Measurements from ENCODE around the gene ANO4.
"Not testable (repeated sequence)": the region's sequence is repeated elsewhere in the genome, so short reads cannot be mapped to it uniquely, and the experiment has no call there.

ANO4 gene

GRCh38 chr12:101042211-101042610, 247.6 kb downstream of the ANO4 start:
- Mint-ChIP-seq H3K27me3 (no peaks in the 10 kb centered on the region), H3K4me1 (no peaks in the 10 kb centered on the region), H3K27ac (no peak overlapping the region), H3K9me3 (no peaks in the 10 kb centered on the region), H3K4me3 (no peak overlapping the region)
- ATAC-seq (no peak), DNase-seq (no peak)

GRCh38 chr12:101044512-101045059, 250.0 kb downstream of the ANO4 start:
- ATAC-seq (no peak), DNase-seq (no peak)
- H3K27ac Mint-ChIP-seq = no peak overlapping the region
- peaks cover 0 to under 1% of the 10 kb centered on the region in 2 donors for H3K9me3 Mint-ChIP-seq
- no peaks in the 10 kb centered on the region for H3K27me3 Mint-ChIP-seq
- no peaks in the 10 kb centered on the region for H3K4me1 Mint-ChIP-seq
- H3K4me3 Mint-ChIP-seq = no peak overlapping the region

- no peak for ATAC-seq
- H3K9me3 Mint-ChIP-seq = peaks cover 0 to 6% of the 10 kb centered on the region in 2 donors
- no peak overlapping the region for H3K27ac Mint-ChIP-seq
- no peaks in the 10 kb centered on the region for H3K4me1 Mint-ChIP-seq
- H3K4me3 Mint-ChIP-seq = no peak overlapping the region
- no peaks in the 10 kb centered on the region for H3K27me3 Mint-ChIP-seq
- DNase-seq = no peak
Measured at GRCh38 chr12:101045486-101046464, 251.2 kb downstream of the ANO4 start.

- ATAC-seq (no peak), DNase-seq (no peak)
- Mint-ChIP-seq H3K9me3 (peaks cover 0 to 6% of the 10 kb centered on the region in 2 donors), H3K27me3 (no peaks in the 10 kb centered on the region), H3K4me1 (no peaks in the 10 kb centered on the region), H3K27ac (no peak overlapping the region), H3K4me3 (no peak overlapping the region)
Measured at GRCh38 chr12:101047652-101048051, 253.1 kb downstream of the ANO4 start.

GRCh38 chr12:101050631-101051030, 256.1 kb downstream of the ANO4 start:
- no peaks in the 10 kb centered on the region for H3K27me3 Mint-ChIP-seq
- peaks cover 0 to 6% of the 10 kb centered on the region in 2 donors for H3K9me3 Mint-ChIP-seq
- no peaks in the 10 kb centered on the region for H3K4me1 Mint-ChIP-seq
- H3K4me3 Mint-ChIP-seq = no peak overlapping the region
- no peak overlapping the region for H3K27ac Mint-ChIP-seq
- ATAC-seq (no peak), DNase-seq (no peak)

- DNase-seq = no peak
- peaks cover 0 to 6% of the 10 kb centered on the region in 2 donors for H3K9me3 Mint-ChIP-seq
- no peaks in the 10 kb centered on the region for H3K4me1 Mint-ChIP-seq
- no peaks in the 10 kb centered on the region for H3K27me3 Mint-ChIP-seq
- ATAC-seq = no peak
- H3K4me3 Mint-ChIP-seq = no peak overlapping the region
- H3K27ac Mint-ChIP-seq = no peak overlapping the region
Measured at GRCh38 chr12:101051151-101051550, 256.6 kb downstream of the ANO4 start.

GRCh38 chr12:101051901-101052550, 257.4 kb downstream of the ANO4 start:
- peaks cover 0 to 6% of the 10 kb centered on the region in 2 donors for H3K9me3 Mint-ChIP-seq
- DNase-seq (no peak), ATAC-seq (no peak)
- H3K4me1 Mint-ChIP-seq = no peaks in the 10 kb centered on the region
- no peak overlapping the region for H3K27ac Mint-ChIP-seq
- no peak overlapping the region for H3K4me3 Mint-ChIP-seq
- no peaks in the 10 kb centered on the region for H3K27me3 Mint-ChIP-seq

- Mint-ChIP-seq H3K4me3 (no peak overlapping the region), H3K4me1 (no peaks in the 10 kb centered on the region), H3K9me3 (peaks cover under 1 to 6% of the 10 kb centered on the region in 2 donors), H3K27ac (no peak overlapping the region), H3K27me3 (no peaks in the 10 kb centered on the region)
- ATAC-seq = no peak
- no peak for DNase-seq
Measured at GRCh38 chr12:101053203-101053602, 258.6 kb downstream of the ANO4 start.

GRCh38 chr12:101055940-101056339, 261.4 kb downstream of the ANO4 start:
- Mint-ChIP-seq H3K9me3 (peaks cover 11 to 16% of the 10 kb centered on the region in 2 donors), H3K4me1 (no peaks in the 10 kb centered on the region)

GRCh38 chr12:101062508-101062907, 267.9 kb downstream of the ANO4 start:
- H3K4me1 Mint-ChIP-seq, DNase-seq, H3K27ac Mint-ChIP-seq, H3K4me3 Mint-ChIP-seq, ATAC-seq, H3K27me3 Mint-ChIP-seq: not testable (repeated sequence)
- H3K9me3 Mint-ChIP-seq = peaks cover 27 to 28% of the 10 kb centered on the region in 2 donors

More at GRCh38 chr12:101055940-101056339, 261.4 kb downstream of the ANO4 start:
- Mint-ChIP-seq H3K27ac (no peak overlapping the region), H3K4me3 (no peak overlapping the region), H3K27me3 (no peaks in the 10 kb centered on the region)
- ATAC-seq = no peak
- DNase-seq = no peak

- ATAC-seq (no peak), DNase-seq (no peak)
- Mint-ChIP-seq H3K4me1 (no peaks in the 10 kb centered on the region), H3K4me3 (no peak overlapping the region), H3K27me3 (peaks cover 7% of the 10 kb centered on the region), H3K27ac (no peak overlapping the region), H3K9me3 (peaks cover 19 to 20% of the 10 kb centered on the region in 2 donors)
Measured at GRCh38 chr12:101064721-101065120, 270.1 kb downstream of the ANO4 start.

GRCh38 chr12:101066489-101066888, 271.9 kb downstream of the ANO4 start:
- H3K4me1 Mint-ChIP-seq = no peaks in the 10 kb centered on the region

GRCh38 chr12:101068402-101068801, 273.8 kb downstream of the ANO4 start:
- ATAC-seq (no peak), DNase-seq (no peak)
- Mint-ChIP-seq H3K27ac (no peak overlapping the region), H3K4me1 (no peaks in the 10 kb centered on the region), H3K9me3 (peaks cover 5 to 10% of the 10 kb centered on the region in 2 donors), H3K27me3 (no peaks in the 10 kb centered on the region), H3K4me3 (no peak overlapping the region)

More at GRCh38 chr12:101066489-101066888, 271.9 kb downstream of the ANO4 start:
- Mint-ChIP-seq H3K27ac (no peak overlapping the region), H3K9me3 (peaks cover 8 to 12% of the 10 kb centered on the region in 2 donors), H3K27me3 (peaks cover 7% of the 10 kb centered on the region), H3K4me3 (no peak overlapping the region)
- ATAC-seq (no peak), DNase-seq (no peak)

GRCh38 chr12:101068836-101069235, 274.3 kb downstream of the ANO4 start:
- H3K4me3 Mint-ChIP-seq = no peak overlapping the region
- H3K4me1 Mint-ChIP-seq = no peaks in the 10 kb centered on the region
- H3K9me3 Mint-ChIP-seq = peaks cover 5 to 10% of the 10 kb centered on the region in 2 donors
- peak overlapping the region in 1 of 2 donors; percentile 8 for H3K27ac Mint-ChIP-seq
- DNase-seq (no peak), ATAC-seq (no peak)
- H3K27me3 Mint-ChIP-seq = no peaks in the 10 kb centered on the region

- H3K27me3 Mint-ChIP-seq = no peaks in the 10 kb centered on the region
- ATAC-seq (no peak), DNase-seq (no peak)
- no peak overlapping the region for H3K4me3 Mint-ChIP-seq
- no peak overlapping the region for H3K27ac Mint-ChIP-seq
- H3K4me1 Mint-ChIP-seq = no peaks in the 10 kb centered on the region
- peaks cover 0 to 10% of the 10 kb centered on the region in 2 donors for H3K9me3 Mint-ChIP-seq
Measured at GRCh38 chr12:101074940-101075680, 280.5 kb downstream of the ANO4 start.
